SK-N-SH (cell line): ENCODE measurements around the gene WWOX. TPM values are rescaled to one million over a fixed set of nuclear protein-coding genes. Genes with fewer than 3 reads are reported as not detected.

ENCODE experiments used
- CTCF ChIA-PET: fragments of 300-600, 350-600 bp; formaldehyde crosslinking; extraction: SDS; loops from one replicate; lab custom pipeline; 2021; lab: Yijun Ruan, JAX
- POLR2A ChIA-PET: fragments of 350-600 bp; sonication (Branson Sonifier 250); formaldehyde crosslinking; extraction: SDS; loops from one replicate; lab custom pipeline; 2020; ENCODE audit warnings: antibody characterized with exemption, inconsistent platforms; lab: Yijun Ruan, JAX
- DNase-seq: peaks from one replicate; pipeline ENCODE4 v3.0.0; 2012
- H2AFZ ChIP-seq: fragments of 200-600 bp; sonication (generic); 2 replicates; pipeline ENCODE4 v1.8.1; 2016; ENCODE audit warnings: antibody characterized with exemption, mild to moderate bottlenecking, low read depth
- H3F3A ChIP-seq: fragments of 200-600 bp; sonication (generic); replicated peaks from 2 replicates; pipeline ENCODE3; 2016; ENCODE audit warnings: antibody characterized with exemption, mild to moderate bottlenecking; ENCODE audit not compliant: insufficient read depth
- H3K27ac ChIP-seq, 2 experiments: fragments of 200-500 bp in 1 of 2; fragments of 200-600 bp in 1 of 2; sonication (Bioruptor generic) in 1 of 2; sonication (generic), shearing (Covaris generic) in 1 of 2; 2 replicates each; pipeline versions ENCODE4 v1.5.1 to v1.6.1; 2014 to 2016; ENCODE audit warnings: low read depth in 2 of 2, inconsistent platforms in 1 of 2, low read length in 1 of 2, mild to moderate bottlenecking in 1 of 2, mixed read lengths in 1 of 2
- H3K27me3 ChIP-seq: fragments of 200-600 bp; sonication (generic), shearing (Covaris generic); 2 replicates; pipeline ENCODE4 v1.6.1; 2016; ENCODE audit warnings: mixed run types; ENCODE audit not compliant: insufficient read depth
- H3K36me3 ChIP-seq, 2 experiments: fragments of 200-500 bp in 1 of 2; fragments of 200-600 bp in 1 of 2; sonication (Bioruptor generic) in 1 of 2; sonication (generic) in 1 of 2; replicated peaks in 1 of 2; 2 replicates each; pipeline versions ENCODE3 to v1.5.1; 2014 to 2016; ENCODE audit warnings: low read length in 1 of 2, mild to moderate bottlenecking in 1 of 2; ENCODE audit not compliant: insufficient read depth in 2 of 2, control insufficient read depth in 1 of 2
- H3K4me1 ChIP-seq, 2 experiments: fragments of 200-500 bp in 1 of 2; fragments of 200-600 bp in 1 of 2; sonication (Bioruptor generic) in 1 of 2; sonication (generic), shearing (Covaris generic) in 1 of 2; 2 replicates each; pipeline versions ENCODE4 v1.5.1 to v1.6.1; 2014 to 2016; ENCODE audit warnings: low read depth in 1 of 2, low read length in 1 of 2, mixed run types in 1 of 2; ENCODE audit not compliant: insufficient read depth in 2 of 2, control insufficient read depth in 1 of 2
- H3K4me2 ChIP-seq: fragments of 200-600 bp; sonication (generic), shearing (Covaris generic); 2 replicates; pipeline ENCODE4 v1.6.1; 2017; ENCODE audit warnings: mixed run types
- H3K4me3 ChIP-seq, 2 experiments: fragments of 200-500 bp in 1 of 2; fragments of 200-600 bp in 1 of 2; sonication (Bioruptor generic) in 1 of 2; sonication (generic), shearing (Covaris generic) in 1 of 2; 2 replicates each; pipeline versions ENCODE4 v1.5.1 to v1.8.1; 2014 to 2016; ENCODE audit warnings: low read depth in 2 of 2, inconsistent platforms in 1 of 2, low read length in 1 of 2, mild to moderate bottlenecking in 1 of 2, mixed read lengths in 1 of 2, moderate library complexity in 1 of 2
- H3K79me2 ChIP-seq: fragments of 200-600 bp; sonication (generic); 2 replicates; pipeline ENCODE4 v1.8.1; 2017; ENCODE audit warnings: mild to moderate bottlenecking; ENCODE audit not compliant: insufficient read depth
- H3K9ac ChIP-seq: fragments of 200-600 bp; sonication (generic); 2 replicates; pipeline ENCODE4 v1.6.1; 2017; ENCODE audit warnings: mixed run types
- H3K9me2 ChIP-seq: fragments of 200-600 bp; sonication (generic); 2 replicates; pipeline ENCODE4 v1.6.1; 2017; ENCODE audit warnings: mixed run types
- H3K9me3 ChIP-seq: fragments of 200-600 bp; sonication (generic); 2 replicates; pipeline ENCODE4 v1.6.1; 2017; ENCODE audit warnings: mixed run types, mild to moderate bottlenecking, moderate library complexity
- H4K20me1 ChIP-seq: fragments of 200-600 bp; sonication (generic); 2 replicates; pipeline ENCODE4 v1.6.1; 2017; ENCODE audit warnings: mild to moderate bottlenecking, mixed run types; ENCODE audit not compliant: insufficient read depth
- CHD2 ChIP-seq: fragments of 150-350 bp; IDR thresholded peaks from 2 replicates; pipeline ENCODE4 v1.6.1; 2018; ENCODE audit warnings: low read length; ENCODE audit not compliant: partially characterized antibody
- CTCF ChIP-seq: fragments of 200-600 bp; sonication (generic); IDR thresholded peaks from 2 replicates; pipeline ENCODE4 v1.6.1; 2017; ENCODE audit warnings: antibody characterized with exemption, mild to moderate bottlenecking, moderate library complexity
- ELF1 ChIP-seq: IDR thresholded peaks from 2 replicates; pipeline ENCODE4 v1.4.0; 2012
- FOSL2 ChIP-seq: IDR thresholded peaks from 2 replicates; pipeline ENCODE4 v1.4.0; 2012; ENCODE audit warnings: low read depth, mild to moderate bottlenecking, moderate library complexity, borderline replicate concordance
- MEF2A ChIP-seq: IDR thresholded peaks from 2 replicates; pipeline ENCODE4 v1.4.0; 2012; ENCODE audit warnings: low read depth, borderline replicate concordance
- NRF1 ChIP-seq: IDR thresholded peaks from 2 replicates; pipeline ENCODE4 v1.6.1; 2012; ENCODE audit warnings: low read depth, mild to moderate bottlenecking, low read length
- PBX3 ChIP-seq: IDR thresholded peaks from 2 replicates; pipeline ENCODE4; 2012
- RAD21 ChIP-seq: IDR thresholded peaks from 2 replicates; pipeline ENCODE4 v1.6.1; 2012; ENCODE audit warnings: mild to moderate bottlenecking, low read length
- RFX5 ChIP-seq: IDR thresholded peaks from 2 replicates; pipeline ENCODE4 v1.6.1; 2012; ENCODE audit warnings: mild to moderate bottlenecking, improper control_type of control experiment, low read length
- TEAD4 ChIP-seq: IDR thresholded peaks from 2 replicates; pipeline ENCODE4 v1.4.0; 2012; ENCODE audit warnings: mild to moderate bottlenecking, borderline replicate concordance; ENCODE audit not compliant: insufficient read depth
- ZBTB33 ChIP-seq: IDR thresholded peaks from 2 replicates; pipeline ENCODE4 v1.4.0; 2012; ENCODE audit warnings: low read depth, borderline replicate concordance
- WGBS: methylation state at CpG from one replicate; pipeline ENCODE4 v1.1.6; 2017; ENCODE audit warnings: low lambda C conversion rate; 5-methylcytosine and 5-hydroxymethylcytosine counted together
- polyA plus RNA-seq, 3 experiments: library from polyadenylated mRNA; depleted of rRNA; stranded (reverse); fragments of >200 nt; gene quantifications; 2 replicates each; pipeline ENCODE4 v1.2.3, GENCODE V29; 2012

WWOX gene
- polyA plus RNA-seq, 1 of the 3 experiments (the other 2 are of a cell fraction) = 10.8 TPM

- H3K9me2 ChIP-seq = no peaks in the 10 kb centered on the region
- no peak for TF ChIP-seq TEAD4
- TF ChIP-seq ELF1 = no peak
- no peak for TF ChIP-seq PBX3
- no peak for TF ChIP-seq FOSL2
- TF ChIP-seq CTCF = no peak
- TF ChIP-seq NRF1 = no peak
- no peak for TF ChIP-seq MEF2A
- TF ChIP-seq RFX5 = no peak
- TF ChIP-seq CHD2 = no peak
- no peak for TF ChIP-seq RAD21
- no peak for TF ChIP-seq ZBTB33
- no peak overlapping the region for H3K27ac ChIP-seq
- H3K36me3 ChIP-seq = no peaks in the 10 kb centered on the region
- H3F3A ChIP-seq = peaks cover 3% of the 10 kb centered on the region
- no peaks in the 10 kb centered on the region for H3K9me3 ChIP-seq
- no peak for DNase-seq
- ChIA-PET POLR2A (no interaction called here), CTCF (no interaction called here)
- no peaks in the 10 kb centered on the region for H3K27me3 ChIP-seq
- no peaks in the 10 kb centered on the region for H3K79me2 ChIP-seq
- no peak overlapping the region for H3K4me2 ChIP-seq
- no peak overlapping the region for H2AFZ ChIP-seq
- no peak overlapping the region for H3K4me3 ChIP-seq
- H3K9ac ChIP-seq = no peak overlapping the region
- H3K4me1 ChIP-seq = no peaks in the 10 kb centered on the region
- WGBS = 71% methylated on average over 3 of the region's 3 CpGs
- H4K20me1 ChIP-seq = no peaks in the 10 kb centered on the region
Observed at GRCh38 chr16:78205506-78205905, 106.1 kb downstream of the WWOX start.

GRCh38 chr16:78206623-78207223, 107.3 kb downstream of the WWOX start:
- Histone ChIP-seq H3F3A (peaks cover 6% of the 10 kb centered on the region), H3K9me2 (no peaks in the 10 kb centered on the region), H3K9me3 (no peaks in the 10 kb centered on the region), H3K36me3 (no peaks in the 10 kb centered on the region), H3K4me3 (no peak overlapping the region), H4K20me1 (no peaks in the 10 kb centered on the region), H3K9ac (no peak overlapping the region), H3K27ac (no peak overlapping the region), H3K4me1 (no peaks in the 10 kb centered on the region), H3K79me2 (no peaks in the 10 kb centered on the region), H3K27me3 (no peaks in the 10 kb centered on the region), H2AFZ (no peak overlapping the region), H3K4me2 (no peak overlapping the region)
- POLR2A ChIA-PET = no interaction called here
- CTCF ChIA-PET = no interaction called here
- WGBS = 58% methylated on average over 2 of the region's 2 CpGs
- no peak for TF ChIP-seq RAD21
- DNase-seq = no peak
